DND-41 (cell line): ENCODE results near the gene LCTL.

ENCODE experiments used
- CTCF ChIP-seq: IDR thresholded peaks from 2 replicates; pipeline ENCODE4 v1.5.1; 2012; ENCODE audit warnings: borderline replicate concordance, low read length, moderate library complexity, mild to moderate bottlenecking; ENCODE audit not compliant: poor library complexity, severe bottlenecking; ENCODE audit errors: extremely low read depth
- EZH2 ChIP-seq: IDR thresholded peaks from 3 replicates; pipeline ENCODE4 v1.6.1; 2012; ENCODE audit warnings: borderline replicate concordance, low read depth, mild to moderate bottlenecking, moderate library complexity, low read length, inconsistent platforms; ENCODE audit not compliant: severe bottlenecking

GRCh38 chr15:66594836-66595235 is 29.0 kb upstream of the LCTL start:
- TF ChIP-seq EZH2 (no peak), CTCF (no peak)
